GM10248 (cell line): Measurements from ENCODE around the gene PHKG2.

Source experiments
- CTCF ChIA-PET: fragments of 300-600 bp; sonication (Branson Sonifier 250); formaldehyde crosslinking; extraction: SDS; loops from one replicate; lab custom pipeline; 2021; ENCODE audit warnings: antibody characterized with exemption; lab: Yijun Ruan, JAX
- POLR2A ChIA-PET: fragments of 350-650 bp; sonication (Branson Sonifier 250); formaldehyde crosslinking; extraction: SDS; loops from one replicate; lab custom pipeline; 2020; ENCODE audit warnings: antibody characterized with exemption; lab: Yijun Ruan, JAX
- DNase-seq: peaks from one replicate; pipeline ENCODE4 v3.0.0; 2012; ENCODE audit errors: extremely low spot score
- CTCF ChIP-seq: IDR thresholded peaks from 2 replicates; pipeline ENCODE4 v1.5.1; 2012; ENCODE audit warnings: mild to moderate bottlenecking, low read depth; ENCODE audit errors: extremely low read depth, missing control alignments, control extremely low read depth

Gene PHKG2

GRCh38 chr16:30736995-30737793 lies 11.0 kb upstream of the PHKG2 start:
- TF ChIP-seq CTCF, result no peak
- ChIA-PET POLR2A (interaction anchor here (2.1 kb wide), 1 partner anchor 11 kb away, joined by 7 read pairs; the partner anchor contains the start of gene PHKG2), CTCF (interaction anchor here (1.0 to 1.3 kb wide), 2 partner anchors 19 to 20 kb away, joined by 3 to 4 read pairs; no protein-coding TSS in a partner anchor)
- DNase-seq, result no peak

- CTCF ChIA-PET, result interaction anchor here (1.0 kb wide), 1 partner anchor 20 kb away, joined by 3 read pairs; no protein-coding TSS in a partner anchor
- TF ChIP-seq CTCF, result no peak
- POLR2A ChIA-PET, result interaction anchor here (2.1 kb wide), 1 partner anchor 10 kb away, joined by 7 read pairs; the partner anchor contains the start of gene PHKG2
- DNase-seq, result no peak
Measured at GRCh38 chr16:30737794-30738648, 10.2 kb upstream of the PHKG2 start.

- no peak for DNase-seq
- no peak for TF ChIP-seq CTCF
- ChIA-PET POLR2A (no interaction called here), CTCF (interaction anchor here (1.0 kb wide), 1 partner anchor 9 kb away, joined by 3 read pairs; no protein-coding TSS in a partner anchor)
Measured at GRCh38 chr16:30738984-30739951, 9.0 kb upstream of the PHKG2 start.

DNA sequence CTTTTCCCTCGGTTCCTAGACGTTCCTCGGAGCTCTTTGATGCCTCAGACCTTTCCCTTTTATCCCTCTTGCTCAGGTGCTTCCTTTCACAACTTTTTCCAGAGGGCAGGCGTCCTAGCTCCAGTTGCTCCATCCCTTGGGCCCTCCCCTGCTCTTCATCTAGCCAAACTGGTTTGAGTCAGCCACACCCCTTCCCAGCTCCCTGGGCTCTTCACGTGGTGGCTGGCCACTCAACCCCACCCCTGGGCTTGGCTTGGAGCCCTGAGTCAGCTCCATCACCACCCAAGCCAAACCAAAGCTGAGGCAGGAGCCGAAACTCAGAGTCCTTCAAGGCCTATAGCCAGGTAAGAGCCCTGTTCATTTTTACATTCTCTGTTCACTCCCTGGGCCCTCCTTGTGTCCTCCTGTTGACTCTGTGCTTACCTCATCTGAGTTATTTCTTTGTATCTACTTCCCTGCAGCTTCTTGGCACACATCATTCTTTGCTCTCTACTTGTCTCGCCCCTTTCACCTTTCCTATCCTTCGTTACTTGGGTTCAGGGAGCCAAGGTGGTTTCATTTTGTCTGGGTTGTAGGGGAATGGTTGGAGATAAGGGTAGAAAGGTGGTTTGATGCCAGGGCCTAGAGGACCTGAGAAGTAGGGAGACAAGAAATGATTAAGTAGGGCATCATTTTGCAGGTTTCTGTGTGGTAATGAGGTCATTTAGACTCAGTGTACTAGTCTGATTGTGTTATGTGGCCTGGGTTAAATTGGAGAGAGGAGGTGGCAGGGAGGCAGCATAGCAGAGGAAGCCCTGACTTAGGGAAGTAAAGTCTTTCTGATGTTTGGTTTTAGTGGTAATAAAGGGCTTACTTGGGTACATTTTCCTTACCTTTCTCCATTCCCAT lies 7.6 kb upstream of the PHKG2 start:
- CTCF ChIA-PET, result interaction anchor here (1.0 kb wide), 1 partner anchor 11 kb away, joined by 3 read pairs; no protein-coding TSS in a partner anchor
- POLR2A ChIA-PET, result no interaction called here
- DNase-seq, result no peak
- TF ChIP-seq CTCF, result no peak

- ChIA-PET POLR2A (no interaction called here), CTCF (no interaction called here)
- no peak for TF ChIP-seq CTCF
- no peak for DNase-seq
Measured at GRCh38 chr16:30741461-30741914, 6.7 kb upstream of the PHKG2 start.
